Measurements from ENCODE around the gene ADAM15.

Gene ADAM15

GRCh38 chr1:155008015-155008941 is 42.8 kb upstream of the ADAM15 start:
- DNase-seq (ENCODE audit: extremely low spot score), result no peak
- TF ChIP-seq, protein P1, sequence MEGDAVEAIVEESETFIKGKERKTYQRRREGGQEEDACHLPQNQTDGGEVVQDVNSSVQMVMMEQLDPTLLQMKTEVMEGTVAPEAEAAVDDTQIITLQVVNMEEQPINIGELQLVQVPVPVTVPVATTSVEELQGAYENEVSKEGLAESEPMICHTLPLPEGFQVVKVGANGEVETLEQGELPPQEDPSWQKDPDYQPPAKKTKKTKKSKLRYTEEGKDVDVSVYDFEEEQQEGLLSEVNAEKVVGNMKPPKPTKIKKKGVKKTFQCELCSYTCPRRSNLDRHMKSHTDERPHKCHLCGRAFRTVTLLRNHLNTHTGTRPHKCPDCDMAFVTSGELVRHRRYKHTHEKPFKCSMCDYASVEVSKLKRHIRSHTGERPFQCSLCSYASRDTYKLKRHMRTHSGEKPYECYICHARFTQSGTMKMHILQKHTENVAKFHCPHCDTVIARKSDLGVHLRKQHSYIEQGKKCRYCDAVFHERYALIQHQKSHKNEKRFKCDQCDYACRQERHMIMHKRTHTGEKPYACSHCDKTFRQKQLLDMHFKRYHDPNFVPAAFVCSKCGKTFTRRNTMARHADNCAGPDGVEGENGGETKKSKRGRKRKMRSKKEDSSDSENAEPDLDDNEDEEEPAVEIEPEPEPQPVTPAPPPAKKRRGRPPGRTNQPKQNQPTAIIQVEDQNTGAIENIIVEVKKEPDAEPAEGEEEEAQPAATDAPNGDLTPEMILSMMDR (IDR thresholded peaks at IDR 0.05; ENCODE audit: control extremely low read depth, extremely low read depth, low read depth, missing control alignments), result no peak
- ChIA-PET POLR2A (interaction anchor here (0.6 kb wide), 1 partner anchor 1049 kb away, joined by 3 read pairs; no protein-coding TSS in a partner anchor), CTCF (interaction anchor here (0.9 to 3.9 kb wide), 6 partner anchors 8 to 77 kb away, joined by 3 to 48 read pairs (median 5); no protein-coding TSS in a partner anchor)

- CTCF ChIA-PET, result interaction anchor here (3.9 kb wide), 1 partner anchor 7 kb away, joined by 48 read pairs; no protein-coding TSS in a partner anchor
- TF ChIP-seq, protein P1 (IDR thresholded peaks at IDR 0.05; ENCODE audit: control extremely low read depth, extremely low read depth, low read depth, missing control alignments), result no peak
- POLR2A ChIA-PET, result interaction anchor here (0.6 kb wide), 1 partner anchor 49 kb away, joined by 8 read pairs; no protein-coding TSS in a partner anchor
- no peak for DNase-seq (ENCODE audit: extremely low spot score)
These were observed 41.9 kb upstream of the ADAM15 start for GRCh38 chr1:155009221-155009711.

DNA sequence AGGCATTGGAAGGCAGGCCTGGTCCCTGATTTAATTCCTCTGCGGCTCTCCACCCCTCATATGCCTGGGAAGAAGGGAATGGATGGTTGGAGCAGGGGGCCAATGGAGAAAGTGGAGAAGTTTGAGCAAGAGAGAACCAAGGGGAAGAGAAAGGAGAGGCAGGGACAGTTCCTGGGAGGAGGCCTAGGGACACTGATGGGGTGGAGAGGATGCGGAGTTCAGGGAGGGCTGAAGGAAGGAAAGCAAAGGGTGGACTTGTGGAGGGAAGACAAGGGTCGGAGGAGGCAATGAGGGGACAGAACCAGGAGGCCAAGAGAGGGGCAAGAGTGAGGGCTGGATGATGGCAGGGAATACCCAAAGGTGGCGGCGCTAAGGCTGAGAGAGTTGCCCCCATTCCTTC is 41.4 kb upstream of the ADAM15 start:
- POLR2A ChIA-PET, result no interaction called here
- CTCF ChIA-PET, result interaction anchor here (13.5 kb wide), 1 partner anchor 11 kb away, joined by 175 read pairs; the partner anchor contains the start of genes LENEP and ZBTB7B
- no peak for DNase-seq (ENCODE audit: extremely low spot score)
- TF ChIP-seq, protein P1 (IDR thresholded peaks at IDR 0.05; ENCODE audit: control extremely low read depth, extremely low read depth, low read depth, missing control alignments), result no peak

DNA sequence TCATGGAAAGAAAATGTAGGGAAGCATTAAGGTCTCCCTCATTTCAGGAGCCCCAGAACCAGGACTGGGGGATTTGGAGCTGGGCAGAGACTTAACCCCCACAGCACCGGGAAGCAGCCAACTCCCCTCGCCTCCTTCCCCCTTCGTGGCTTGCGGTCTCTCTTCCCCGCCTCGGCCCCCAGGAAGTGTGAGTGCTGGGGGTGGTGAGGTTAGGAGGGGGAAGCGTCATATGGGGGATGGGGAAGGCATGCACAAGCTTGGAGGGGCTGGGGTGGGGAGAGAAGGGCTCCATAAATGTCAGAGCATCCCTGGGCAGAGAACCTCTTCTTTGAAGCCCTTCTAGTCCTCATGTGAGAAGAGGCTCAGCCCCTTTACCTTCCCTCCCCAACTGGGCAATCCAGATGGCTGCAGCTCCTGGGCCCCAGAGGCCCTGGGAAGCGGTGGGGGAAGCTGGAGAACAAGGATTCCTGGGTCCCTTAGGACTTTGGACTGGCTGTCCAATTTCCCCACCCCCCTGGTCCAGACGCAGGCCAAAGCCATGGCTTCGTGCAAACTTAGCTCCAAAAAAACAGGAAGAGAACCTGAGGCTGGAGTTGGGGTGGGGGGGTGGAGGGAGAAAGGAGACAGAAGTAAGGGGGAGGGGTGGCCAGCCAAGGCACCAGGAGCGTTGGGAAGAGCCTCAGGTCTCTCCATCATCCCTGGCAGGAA is 40.8 kb upstream of the ADAM15 start:
- TF ChIP-seq, protein P1 (IDR thresholded peaks at IDR 0.05; ENCODE audit: control extremely low read depth, extremely low read depth, low read depth, missing control alignments), result no peak
- no peak for DNase-seq (ENCODE audit: extremely low spot score)
- CTCF ChIA-PET, result interaction anchor here (1.2 to 13.5 kb wide), 3 partner anchors 12 to 75 kb away, joined by 3 to 175 read pairs (median 4); partner anchors contain the start of genes LENEP, PYGO2 and ZBTB7B
- POLR2A ChIA-PET, result no interaction called here

DNA sequence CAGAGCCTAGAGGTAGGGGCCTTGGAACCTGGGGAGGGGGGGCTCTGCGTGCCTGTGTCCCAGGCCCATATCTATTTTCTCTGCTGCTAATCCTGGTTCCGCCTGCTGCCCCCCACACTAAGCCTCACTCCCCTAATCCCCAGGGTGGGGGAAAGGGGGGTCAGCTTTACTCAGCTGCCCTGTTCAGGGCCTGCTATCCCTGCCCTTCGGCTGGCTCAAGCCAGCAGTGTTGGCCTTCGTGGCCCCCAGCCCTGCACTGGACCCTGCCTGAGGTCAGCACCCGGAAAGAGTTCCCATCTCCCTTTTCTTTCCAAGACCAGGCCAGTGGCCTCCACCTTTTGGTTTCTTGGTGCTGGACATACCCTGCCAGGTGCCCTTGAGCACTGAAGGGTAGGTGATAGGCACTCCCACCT is 40.1 kb upstream of the ADAM15 start:
- DNase-seq (ENCODE audit: extremely low spot score), result no peak
- CTCF ChIA-PET, result interaction anchor here (1.2 to 13.5 kb wide), 3 partner anchors 13 to 74 kb away, joined by 3 to 175 read pairs (median 4); partner anchors contain the start of genes LENEP, PYGO2 and ZBTB7B
- TF ChIP-seq, protein P1 (IDR thresholded peaks at IDR 0.05; ENCODE audit: control extremely low read depth, extremely low read depth, low read depth, missing control alignments), result no peak
- POLR2A ChIA-PET, result no interaction called here
